Activated CD4-positive, CD25-positive, alpha-beta regulatory T cell treated with anti-CD3 and anti-CD28 coated beads, Interleukin-2, amount 50 U/mL, for 24 hours (primary cell): ENCODE measurements around the gene RPS15A.
A peak's percentile ranks its signal among the peaks of the same experiment; 100 is the strongest.

ENCODE experiments used
- ATAC-seq, 2 donors: fragments of 150-1000 bp; cut with Tn5 transposase; one replicate each; pipeline ENCODE4 v1.10.0; 2021; ENCODE audit warnings: mild to moderate bottlenecking in 1 of 2, moderate library complexity in 1 of 2

RPS15A gene

DNA sequence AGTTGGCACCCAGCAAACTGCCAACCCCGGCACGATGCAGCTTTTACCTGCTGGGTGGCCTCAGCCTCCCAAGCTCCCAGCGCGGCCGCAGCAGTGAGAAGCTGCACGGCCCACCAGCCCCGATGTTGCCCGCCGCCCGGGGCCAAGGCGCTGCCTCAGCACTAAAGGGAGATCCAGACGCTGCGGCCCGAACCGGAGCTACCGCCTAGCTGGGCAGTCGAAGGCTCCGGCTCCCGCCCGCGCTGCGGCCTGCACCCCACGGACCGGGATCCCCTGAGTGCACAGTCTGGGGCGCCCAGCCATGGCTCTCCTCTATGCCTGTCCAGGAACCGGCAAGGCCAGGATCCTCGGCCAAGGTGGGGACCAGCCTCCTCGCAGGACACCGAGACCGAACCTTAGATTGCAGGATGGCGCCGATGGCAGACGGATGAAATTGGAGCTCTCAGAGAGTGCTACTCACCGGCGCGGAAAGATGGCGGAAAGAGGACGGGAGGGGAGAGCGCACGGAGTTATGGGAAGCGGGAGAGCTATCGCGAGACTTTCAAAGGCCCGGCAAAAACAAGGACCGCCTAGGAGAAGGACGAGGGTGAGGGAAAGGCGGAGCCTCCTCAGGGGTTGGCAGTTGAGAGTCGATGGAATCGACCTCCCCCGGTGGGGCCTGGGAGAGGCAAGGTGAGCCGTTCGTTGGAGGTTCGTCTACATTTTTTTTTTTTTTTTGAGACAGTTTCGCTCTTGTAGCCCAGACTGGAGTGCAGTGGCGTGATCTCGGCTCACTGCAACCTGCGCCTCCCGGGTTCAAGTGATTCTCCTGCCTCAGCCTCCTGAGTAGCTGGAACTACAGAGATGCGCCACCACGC, at the start of gene RPS15A:
Gene RPS15A, minus strand, starts transcription at position 485 of the 857 bp plus-strand sequence. CDS start 1,221 bp downstream, outside the sequence.
- ATAC-seq: peak; percentile 95

DNA sequence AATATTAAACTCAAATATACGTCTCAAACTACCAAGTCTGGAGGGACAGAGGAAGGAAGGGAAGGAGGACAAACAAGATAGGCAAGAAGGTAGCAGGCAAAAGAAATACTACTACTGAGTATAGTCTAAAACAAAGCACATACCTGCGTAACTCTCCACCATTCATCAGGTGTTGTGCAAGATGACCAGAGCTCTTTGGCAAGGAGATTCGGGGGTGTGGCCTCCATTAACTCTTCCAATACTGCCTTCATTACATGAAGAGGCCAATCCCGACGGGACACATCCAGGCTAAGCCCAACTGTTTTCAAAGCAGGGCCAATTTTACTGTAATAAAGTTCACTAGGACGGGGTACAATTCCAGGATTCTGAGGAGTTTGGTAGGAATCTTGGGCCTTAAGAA, 49.4 kb upstream of the RPS15A start:
- no peak for ATAC-seq

DNA sequence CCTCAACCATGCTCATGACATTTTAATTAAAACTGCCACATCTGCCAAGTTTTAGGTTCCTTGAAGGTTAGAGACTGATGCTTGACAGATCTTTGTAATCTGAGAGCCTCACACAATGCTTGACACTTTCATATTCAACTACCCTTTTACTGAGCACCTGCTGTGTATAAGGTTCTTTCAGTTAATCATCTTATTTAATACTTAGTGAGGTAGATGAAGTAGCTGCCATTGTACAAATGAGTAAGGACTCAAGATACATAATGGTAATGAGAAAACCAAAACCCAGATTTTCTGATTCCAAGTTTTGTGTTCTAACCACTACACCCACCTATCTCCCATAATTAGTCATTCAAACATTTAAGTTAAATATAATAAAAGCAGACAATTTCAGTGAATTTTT, 46.6 kb upstream of the RPS15A start:
- ATAC-seq: peak; percentile 88 to 97

DNA sequence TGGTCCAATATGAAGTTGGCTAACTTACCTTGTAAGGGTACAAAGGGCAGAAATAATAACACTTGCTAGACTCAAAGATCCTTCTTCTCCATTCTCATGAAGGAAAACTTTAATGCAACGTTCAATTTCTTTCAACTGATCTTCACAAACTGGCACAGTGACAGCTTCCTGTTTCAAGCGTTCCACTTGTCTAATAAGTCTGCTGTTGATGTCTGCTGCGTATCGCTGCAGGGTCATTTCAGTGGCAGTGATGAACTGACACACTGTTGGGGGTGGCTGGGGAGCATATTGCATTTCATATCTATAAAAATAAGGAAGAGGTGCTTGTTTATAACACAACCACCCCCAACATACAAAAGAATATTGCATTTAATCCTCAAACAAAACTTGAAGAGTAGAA, 44.7 kb upstream of the RPS15A start:
- ATAC-seq: no peak

DNA sequence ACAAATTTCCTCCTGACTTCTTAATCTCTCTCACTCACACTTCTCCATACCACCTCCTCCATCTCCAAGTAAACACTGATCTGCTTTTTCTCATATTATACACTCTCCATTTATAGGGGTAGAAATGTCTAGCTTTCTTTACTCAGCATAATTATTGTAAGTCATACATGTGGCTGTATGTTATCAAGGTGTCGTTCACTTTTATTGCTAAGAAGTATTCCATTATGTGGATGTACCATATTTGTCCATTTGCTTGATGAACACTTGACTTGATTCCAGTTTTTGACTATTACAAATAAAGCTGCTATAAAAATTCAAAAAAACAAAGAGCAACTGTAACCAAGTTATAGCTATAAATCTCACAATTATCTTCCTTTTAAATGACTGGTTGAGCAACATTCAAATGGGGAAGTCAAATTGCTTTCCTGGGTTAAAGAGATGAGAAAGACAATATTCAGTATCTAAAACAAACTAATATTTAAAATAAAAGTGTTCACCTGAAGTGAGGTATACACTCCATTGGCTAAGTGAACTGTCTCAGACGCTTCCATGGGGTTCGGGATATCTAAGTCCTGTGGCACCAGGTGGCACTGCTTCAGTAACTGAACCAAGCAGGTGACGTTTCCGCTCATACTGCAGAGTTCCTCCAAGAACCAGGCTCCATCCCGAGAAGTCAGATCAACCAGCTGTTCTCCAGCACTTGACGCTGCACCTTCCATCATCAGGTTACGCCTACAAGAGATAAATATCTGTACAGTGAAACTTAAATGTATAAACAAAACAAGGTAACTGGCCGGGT, 43.8 kb upstream of the RPS15A start:
- no peak for ATAC-seq

DNA sequence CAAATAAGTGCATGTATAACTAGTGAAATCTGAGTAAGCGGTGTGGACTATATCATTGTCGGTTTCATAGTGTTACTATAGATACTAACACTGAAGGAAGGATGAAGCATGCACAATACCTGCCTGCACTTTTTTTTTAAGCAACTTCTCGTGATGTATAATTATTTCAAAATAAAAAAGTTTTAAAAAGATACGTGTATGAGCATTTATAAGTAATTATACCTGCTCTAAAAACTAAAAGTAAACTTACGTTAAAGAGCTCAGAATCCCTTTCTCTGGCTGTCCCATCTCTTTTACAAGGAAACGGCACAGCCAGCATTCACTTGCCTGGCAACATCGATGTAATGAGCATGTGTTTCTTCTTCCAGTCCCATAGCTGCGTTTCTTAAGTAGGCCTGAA, 42.5 kb upstream of the RPS15A start:
- no peak for ATAC-seq

DNA sequence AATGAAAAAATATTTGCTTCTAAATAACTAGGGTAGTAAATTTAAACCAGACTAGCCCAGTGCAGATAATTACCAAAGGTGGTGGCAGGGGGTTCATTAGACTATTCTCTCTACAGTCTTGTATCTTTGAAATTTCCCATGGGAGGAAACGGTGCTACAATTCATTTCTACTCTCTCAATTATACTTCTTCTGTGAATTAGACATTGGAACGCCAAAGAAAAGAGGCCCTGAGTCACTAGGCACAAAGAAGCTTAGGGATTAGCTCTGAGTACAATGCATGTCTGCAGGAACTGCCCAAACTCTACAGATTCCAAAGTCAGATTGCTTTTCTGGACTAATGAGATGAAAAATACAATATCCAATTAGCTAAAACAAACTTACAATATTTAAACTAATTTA, 41.9 kb upstream of the RPS15A start:
- no peak for ATAC-seq

DNA sequence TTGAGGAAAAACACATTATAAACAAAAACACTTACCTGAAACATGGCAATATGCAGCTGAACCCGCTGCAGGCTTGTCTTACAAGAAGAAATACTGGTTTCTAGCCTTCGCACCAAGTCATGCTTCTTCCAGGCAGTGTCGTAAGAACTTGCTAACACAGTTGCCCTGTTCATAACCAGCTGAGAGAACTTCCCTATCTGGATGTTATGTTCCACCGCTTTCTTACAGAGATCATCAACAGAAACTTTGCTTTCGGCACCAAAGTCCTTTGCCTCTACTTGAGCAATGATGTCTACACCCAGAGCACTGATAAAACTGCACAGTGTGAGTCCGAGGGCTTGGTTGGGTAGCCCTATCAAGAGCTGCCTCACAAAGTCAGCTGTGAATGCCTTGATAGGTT, 39.1 kb upstream of the RPS15A start:
- no peak for ATAC-seq

DNA sequence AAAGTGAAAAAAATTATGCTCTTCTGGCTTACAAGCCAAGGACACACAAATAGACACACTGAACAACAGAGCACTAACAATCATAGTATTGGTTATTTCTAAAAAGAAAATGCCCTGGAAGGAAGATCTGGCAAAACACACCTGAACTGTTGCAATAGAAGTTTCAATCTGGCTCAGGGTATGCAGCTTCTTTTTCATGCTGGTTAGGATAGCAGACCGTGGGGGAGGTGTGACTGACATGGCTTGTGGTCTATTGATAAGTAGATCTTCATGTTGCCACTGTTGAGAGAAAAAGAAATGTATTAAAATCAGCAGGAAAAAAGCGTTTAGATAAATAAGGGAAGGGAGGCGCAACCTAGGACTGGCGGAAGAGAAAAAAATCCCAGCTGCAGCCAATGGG, 37.8 kb upstream of the RPS15A start:
- ATAC-seq: no peak

DNA sequence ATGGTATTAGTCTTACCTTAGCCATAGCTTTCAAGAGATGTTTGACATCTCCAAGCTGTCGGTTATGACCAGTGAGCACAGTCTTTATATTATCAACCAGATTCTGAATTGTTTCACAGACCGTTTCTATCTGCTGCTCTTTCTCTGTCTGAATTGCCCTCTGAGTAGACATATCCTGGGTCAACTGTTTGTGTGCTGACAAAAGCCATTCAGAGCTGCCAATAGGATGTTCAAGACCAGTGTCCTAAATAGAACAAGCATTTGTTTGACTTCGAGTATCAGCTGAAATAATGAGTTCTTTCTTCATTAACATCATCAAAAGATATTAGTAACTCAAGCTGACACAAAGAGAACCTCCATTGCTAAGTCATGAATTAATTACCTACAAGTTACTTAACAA, 26.2 kb upstream of the RPS15A start:
- no peak for ATAC-seq

DNA sequence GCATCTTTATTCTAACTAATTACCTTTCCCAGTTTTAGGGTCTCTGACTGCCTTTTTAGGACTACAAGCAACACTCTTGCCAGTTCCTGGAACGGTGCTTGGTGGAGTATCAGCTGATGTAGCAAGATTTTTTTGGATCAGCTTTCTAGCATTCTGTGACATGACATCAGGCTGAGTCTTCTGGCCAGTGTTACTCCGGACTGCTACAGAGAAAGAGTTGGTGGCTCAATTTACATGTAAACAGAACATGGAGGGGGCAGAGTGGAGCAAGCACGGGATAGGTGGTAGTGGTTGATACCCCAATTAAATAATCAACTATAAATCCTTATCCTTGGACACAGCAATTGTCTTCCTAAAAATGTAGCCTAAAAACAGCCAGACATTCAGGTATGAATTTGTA, 21.8 kb upstream of the RPS15A start:
- ATAC-seq: no peak

DNA sequence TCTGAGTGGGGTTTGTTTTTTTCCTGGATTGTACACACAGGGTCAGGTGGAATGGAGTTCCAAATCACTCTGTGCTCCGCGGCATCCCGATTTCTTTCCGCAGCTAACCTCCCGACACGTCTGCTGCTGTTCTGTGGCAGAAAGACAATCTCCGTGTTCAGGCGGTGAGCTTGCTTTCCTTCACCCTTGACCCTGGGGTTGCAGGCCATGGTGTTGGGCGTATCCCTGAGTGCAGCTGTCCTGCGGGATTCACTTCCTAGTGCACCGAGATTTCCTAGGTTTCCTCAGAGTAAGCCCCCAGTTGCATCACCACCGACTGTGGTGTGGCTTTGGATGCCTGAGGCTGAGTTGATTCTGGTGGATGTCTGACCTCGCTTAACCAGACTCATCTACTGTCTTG, 19.0 kb upstream of the RPS15A start:
- no peak for ATAC-seq

DNA sequence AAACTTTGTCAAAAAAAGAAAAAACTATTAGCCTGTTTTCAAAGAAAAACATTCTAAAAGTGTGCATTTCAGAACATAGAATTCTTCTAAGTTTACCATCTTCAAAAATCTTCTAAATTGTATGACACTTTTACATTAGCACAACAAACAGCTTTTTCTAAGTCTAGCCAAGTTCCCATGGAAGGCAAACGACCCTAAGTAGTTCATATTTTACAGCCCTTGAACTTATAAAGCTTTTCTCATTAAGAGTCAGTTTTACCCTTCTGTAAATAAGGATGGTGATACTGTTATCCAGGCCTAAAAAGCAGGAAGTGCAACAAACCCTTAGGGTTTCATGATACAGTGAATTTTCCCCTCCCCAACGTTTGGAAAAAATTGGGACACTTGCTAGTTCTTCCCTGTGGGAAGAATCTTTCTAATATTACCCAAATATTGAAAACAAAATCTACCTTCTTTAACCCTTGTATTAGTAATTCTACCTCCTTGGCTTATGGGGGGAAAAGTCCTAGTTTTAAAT, 15.2 kb upstream of the RPS15A start:
- no peak for ATAC-seq

DNA sequence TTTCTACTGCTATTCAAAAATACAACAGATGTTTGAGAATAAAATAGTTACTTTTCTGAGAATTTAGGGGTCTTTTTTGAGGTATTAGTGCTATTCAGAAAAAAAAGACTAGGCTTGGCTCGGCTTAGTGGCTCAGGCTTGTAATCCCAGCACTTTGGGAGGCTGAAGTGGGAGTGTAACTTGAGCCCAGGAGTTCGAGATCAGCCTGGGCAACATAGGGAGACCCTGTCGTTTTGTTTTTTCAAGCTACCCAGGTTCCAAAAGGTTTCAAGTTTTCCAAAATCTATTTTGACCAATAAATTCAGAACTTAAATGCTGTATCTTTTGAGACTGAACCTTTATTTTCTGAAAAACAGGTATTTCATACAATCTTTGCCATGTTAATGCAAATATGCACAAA, 14.4 kb upstream of the RPS15A start:
- no peak for ATAC-seq

DNA sequence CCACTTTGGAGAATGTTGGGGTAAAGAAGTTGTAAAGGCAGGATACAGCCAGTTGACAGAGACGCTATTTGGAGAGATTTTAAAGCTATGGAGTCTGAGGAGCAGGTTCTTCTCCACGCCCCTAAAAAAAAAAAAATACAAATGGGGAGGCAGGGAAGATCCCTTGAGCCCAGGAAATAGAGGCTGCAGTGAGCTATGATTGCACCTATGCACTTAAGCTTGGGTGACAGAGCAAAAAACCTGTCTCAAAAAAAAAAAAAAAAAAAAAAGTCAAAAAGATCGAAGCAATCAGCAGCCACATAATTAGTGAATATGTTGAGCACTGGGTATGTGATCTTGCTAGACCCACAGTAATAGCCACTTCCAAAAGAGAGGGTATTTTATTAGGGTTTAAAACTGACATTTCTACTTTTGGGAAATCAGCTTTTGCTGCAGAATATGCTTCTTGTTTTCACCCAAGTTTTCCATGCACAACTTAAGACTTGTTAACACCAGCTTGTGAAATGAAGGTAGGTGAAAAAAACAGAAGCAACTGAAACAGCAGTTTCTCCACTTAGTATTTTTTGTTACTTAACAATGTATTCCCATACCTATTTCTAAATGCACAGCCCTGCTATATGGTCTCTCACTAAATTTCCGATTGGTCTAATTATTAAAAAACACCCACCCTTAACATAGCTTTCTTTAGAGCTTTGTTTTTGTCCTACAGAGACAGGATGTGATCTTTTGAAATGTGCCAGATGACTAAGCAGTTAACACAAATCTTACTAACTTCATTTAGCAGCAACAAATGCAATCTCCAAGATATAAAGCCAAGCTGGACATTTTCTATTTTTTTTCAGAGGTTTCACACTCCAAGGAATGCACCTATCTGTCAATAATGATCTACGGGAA, 13.7 kb upstream of the RPS15A start:
- ATAC-seq: no peak

DNA sequence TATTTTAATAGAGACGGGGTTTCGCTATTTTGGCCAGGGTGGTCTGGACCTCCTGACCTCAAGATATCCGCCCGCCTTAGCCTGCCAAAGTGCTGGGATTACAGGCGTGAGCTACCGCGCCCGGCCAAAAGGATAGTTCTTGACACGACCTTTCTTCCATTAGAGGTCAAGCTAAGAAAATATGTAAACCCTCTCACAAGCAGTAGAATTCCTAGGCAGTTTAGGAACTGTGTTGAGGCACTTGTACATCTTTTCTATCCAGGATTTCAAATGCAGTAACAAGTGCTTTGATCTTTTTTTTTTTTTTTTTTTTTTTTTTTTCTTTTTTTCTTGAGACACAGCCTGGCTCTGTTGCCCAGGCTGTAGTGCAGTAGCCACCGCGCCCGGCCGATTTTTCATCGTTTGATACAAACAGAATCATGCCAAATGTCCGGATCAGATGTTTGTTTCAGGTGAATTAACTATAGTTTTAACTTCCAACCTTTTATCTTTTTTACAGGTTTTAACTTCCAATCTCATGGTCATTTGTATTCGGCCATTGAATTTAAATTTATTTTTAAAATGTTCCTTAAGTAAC, 12.7 kb upstream of the RPS15A start:
- ATAC-seq: no peak

DNA sequence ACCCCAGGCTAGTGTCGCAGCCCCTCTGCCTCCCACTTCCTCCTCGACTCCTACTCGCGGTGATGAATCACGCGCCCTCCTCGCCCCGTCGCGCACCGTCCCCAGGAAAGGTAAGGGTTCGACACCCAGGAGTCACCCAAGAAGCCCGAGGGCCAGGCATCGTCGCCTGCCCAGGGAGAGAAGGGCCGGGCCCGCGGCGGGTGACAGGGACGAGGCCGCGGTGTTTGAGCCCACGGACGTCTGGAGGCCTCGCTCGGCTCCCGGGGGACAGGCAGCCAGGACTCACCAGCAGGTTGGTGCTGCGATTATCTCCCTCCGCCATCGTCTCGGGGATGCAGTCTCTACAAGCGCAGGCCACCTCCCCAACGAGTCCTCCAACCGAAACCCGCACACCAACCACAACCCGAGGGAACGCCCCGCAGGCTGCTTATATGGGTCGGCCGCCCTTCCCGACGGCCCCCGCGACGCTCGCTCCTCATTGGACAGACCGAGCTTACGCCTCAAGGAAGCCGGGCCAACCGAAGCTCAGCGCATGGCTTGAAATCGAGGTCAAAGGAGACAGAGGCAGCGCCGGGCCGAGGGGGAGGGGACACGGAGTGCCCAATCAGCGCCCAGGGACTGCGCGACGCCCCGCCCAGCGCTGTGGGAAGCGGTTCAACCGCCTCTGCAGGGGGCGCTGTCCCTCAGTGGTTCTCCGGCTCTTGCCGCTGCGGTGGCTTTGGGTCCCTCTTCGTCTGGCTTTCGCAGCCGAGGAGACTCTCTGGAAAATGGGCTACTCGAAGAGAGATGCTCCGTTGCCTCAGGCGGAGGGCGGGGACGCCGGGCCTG, 11.2 kb upstream of the RPS15A start, which contains the start of gene ARL6IP1:
Gene ARL6IP1, minus strand, starts transcription at position 405 of the 828 bp plus-strand sequence. Its CDS starts 83 bp downstream, at position 322.
- peak; percentile 94 to 96 for ATAC-seq

DNA sequence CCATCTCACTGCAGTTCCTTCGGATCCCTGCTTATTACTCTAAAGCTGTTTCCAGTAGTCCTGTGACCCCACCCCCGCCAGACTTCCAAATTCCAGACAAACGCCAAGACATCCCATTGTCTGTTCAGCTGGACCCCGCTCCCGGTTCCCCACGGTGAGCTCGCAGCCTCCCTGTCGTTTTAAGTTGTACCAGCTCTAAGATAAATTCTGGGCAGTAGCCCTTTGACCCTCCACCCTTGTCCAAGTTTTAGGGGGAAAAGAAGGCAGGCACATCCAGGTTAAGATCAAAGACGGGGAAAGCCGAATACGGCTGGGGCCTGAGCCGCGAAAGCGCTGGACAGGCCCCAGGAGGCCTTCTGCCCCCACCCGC, 10.6 kb upstream of the RPS15A start:
- no peak for ATAC-seq

DNA sequence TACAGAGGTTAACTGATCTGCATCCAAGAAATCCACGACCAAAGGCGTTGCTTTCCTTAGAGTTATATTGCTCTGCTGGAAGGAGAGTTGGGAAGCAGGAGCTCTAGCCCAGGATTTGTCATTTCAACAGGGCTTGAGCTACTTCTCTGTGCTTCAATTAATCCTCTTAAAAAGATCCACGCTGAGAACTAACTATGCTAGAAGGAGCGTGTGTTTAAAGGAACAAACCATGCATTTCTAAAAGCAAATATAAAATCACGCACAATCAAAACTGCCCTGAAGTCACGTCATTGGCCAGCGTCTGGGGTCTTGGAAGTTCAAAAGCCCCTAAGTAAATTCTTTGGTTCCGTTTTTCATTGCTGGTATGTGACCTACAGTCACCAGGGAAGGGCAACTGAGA, 10.2 kb upstream of the RPS15A start:
- no peak for ATAC-seq

DNA sequence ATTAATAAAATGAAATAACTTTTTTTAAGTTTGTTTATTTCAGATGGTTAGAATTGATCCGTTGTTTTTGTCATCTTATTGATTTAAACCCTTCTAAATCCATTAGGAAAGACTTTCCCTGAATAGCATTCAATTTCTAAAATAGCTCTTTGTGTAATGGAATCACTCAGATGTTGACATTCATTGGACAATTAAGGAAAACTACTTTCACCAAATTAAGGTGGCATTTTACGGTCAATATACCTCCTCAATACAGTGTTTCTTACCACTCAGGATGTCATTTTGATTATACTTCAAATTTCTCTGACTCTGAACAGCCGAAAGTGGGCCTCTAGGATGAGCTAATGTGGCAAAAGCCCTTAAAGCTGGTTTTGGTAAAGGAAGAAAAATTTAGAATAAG, 9.4 kb upstream of the RPS15A start:
- no peak for ATAC-seq

DNA sequence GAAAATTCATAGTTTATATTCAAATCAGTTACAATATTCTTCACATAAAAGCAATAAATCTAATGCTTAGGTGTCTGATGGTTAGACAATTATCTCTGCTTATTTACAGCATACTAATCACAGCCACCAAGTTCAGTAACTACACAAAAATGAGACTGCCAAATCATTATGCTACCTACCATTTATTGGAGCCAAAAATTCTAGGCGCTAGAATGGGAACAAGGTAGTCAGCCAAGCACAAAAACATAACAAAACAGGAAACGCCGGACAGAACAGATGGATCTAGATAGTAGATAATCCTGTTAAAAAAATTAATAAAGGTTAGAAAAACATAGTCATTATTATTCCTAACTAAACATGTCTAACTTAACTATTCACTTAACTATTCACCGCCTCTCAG, 7.6 kb upstream of the RPS15A start:
- ATAC-seq: no peak
